ENCODE results near the gene KLHL11.

DNA sequence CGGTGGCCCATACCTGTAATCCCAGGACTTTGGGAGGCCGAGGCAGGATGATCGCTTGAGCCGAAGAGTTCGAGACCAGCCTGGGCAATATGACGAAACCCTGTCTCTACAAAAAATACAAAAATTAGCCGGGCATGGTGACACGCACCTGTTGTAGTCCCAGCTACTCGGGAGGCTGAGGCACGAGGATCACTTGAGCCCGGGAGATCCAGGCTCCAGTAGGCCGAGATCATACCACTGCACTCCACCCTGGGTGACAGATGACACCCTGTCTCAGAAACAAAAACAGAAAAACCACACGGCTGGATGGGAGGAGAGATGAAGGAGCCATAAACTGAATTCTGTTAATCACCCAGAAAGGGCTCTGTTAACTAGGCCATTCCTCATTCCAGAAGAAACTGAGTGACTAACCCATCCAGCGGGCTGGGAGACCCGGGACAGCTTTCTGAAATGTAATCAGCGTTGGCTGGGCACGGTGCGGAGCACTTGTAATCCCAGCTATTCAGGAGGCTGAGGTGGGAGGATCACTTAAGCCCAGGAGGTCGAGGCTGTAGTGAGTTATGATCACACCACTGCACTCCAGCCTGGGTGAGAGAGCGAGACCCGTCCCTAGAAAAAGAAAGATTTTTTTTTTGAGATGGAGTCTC lies 28.6 kb downstream of the KLHL11 start:
- TF ChIP-seq, protein P1, sequence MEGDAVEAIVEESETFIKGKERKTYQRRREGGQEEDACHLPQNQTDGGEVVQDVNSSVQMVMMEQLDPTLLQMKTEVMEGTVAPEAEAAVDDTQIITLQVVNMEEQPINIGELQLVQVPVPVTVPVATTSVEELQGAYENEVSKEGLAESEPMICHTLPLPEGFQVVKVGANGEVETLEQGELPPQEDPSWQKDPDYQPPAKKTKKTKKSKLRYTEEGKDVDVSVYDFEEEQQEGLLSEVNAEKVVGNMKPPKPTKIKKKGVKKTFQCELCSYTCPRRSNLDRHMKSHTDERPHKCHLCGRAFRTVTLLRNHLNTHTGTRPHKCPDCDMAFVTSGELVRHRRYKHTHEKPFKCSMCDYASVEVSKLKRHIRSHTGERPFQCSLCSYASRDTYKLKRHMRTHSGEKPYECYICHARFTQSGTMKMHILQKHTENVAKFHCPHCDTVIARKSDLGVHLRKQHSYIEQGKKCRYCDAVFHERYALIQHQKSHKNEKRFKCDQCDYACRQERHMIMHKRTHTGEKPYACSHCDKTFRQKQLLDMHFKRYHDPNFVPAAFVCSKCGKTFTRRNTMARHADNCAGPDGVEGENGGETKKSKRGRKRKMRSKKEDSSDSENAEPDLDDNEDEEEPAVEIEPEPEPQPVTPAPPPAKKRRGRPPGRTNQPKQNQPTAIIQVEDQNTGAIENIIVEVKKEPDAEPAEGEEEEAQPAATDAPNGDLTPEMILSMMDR (IDR thresholded peaks at IDR 0.05 in 8 of 11, conservative IDR thresholded peaks at IDR 0.05 in 3 of 11): no peak
- TF ChIP-seq POLR2A (IDR thresholded peaks at IDR 0.05) (no peak), POLR2AphosphoS5 (IDR thresholded peaks at IDR 0.05) (no peak)

Measured in spleen (tissue), 7 donors.